ENCODE data around the gene GNPDA1. TPM values are rescaled to one million over a fixed set of nuclear protein-coding genes. Genes with fewer than 3 reads are reported as not detected.

GNPDA1 gene
- total and polyA plus RNA-seq, 2 of the 8 experiments (the other 6 are each of a cell fraction or from before 2014, with no cell fraction given) = 33.0 to 94.3 TPM

GRCh38 chr5:142015781-142016533, 3.1 kb upstream of the GNPDA1 start:
- DNase-seq (ENCODE audit: low read depth in 1 of 2, low spot score in 2 of 2) = no peak
- H2BK5ac ChIP-seq (ENCODE audit: low read depth, low read length) = no peak overlapping the region
- 95% methylated on average over 6 of the region's 6 CpGs; no CpG with 5 or more reads in 1 of the 2 experiments for WGBS, 2 experiments (ENCODE audit: extremely low coverage in 1 of 2, insufficient coverage in 1 of 2, insufficient read length in 1 of 2, insufficient replicate concordance in 2 of 2, low coverage in 1 of 2, low lambda C conversion rate in 2 of 2, missing lambda C conversion rate in 1 of 2)

More at GRCh38 chr5:142015781-142016533, 3.1 kb upstream of the GNPDA1 start:
- Histone ChIP-seq H3K4me1 (replicated peaks in 1 of 4; ENCODE audit: control insufficient read depth in 3 of 4, insufficient read depth in 4 of 4, low read length in 3 of 4) (peaks cover 0 to 2% (median 2%) of the 10 kb centered on the region in 4 experiments; a peak in 4 of 7 replicates), H3K79me1 (ENCODE audit: low read depth, low read length) (no peaks in the 10 kb centered on the region), H3K18ac (ENCODE audit: extremely low read depth, low read length) (no peak overlapping the region), H4K20me1 (replicated peaks in 1 of 2; ENCODE audit: control insufficient read depth in 1 of 2, insufficient read depth in 2 of 2, low read length in 2 of 2) (no peaks in the 10 kb centered on the region), H3K23ac (ENCODE audit: insufficient read length) (no peak overlapping the region), H3K9me3 (ENCODE audit: insufficient read depth in 2 of 2, low read depth in 1 of 2, low read length in 1 of 2) (peaks cover 0 to 3% of the 10 kb centered on the region in 2 experiments; a peak in 1 of 4 replicates), H3K9ac (replicated peaks in 1 of 4; ENCODE audit: extremely low read depth in 1 of 4, low read depth in 3 of 4, low read length in 3 of 4) (no peak overlapping the region), H4K8ac (ENCODE audit: extremely low read depth, insufficient read depth, low read length) (no peak overlapping the region), H4K91ac (replicated peaks; ENCODE audit: insufficient read length, low read length) (no peak overlapping the region), H3K56ac (replicated peaks; ENCODE audit: insufficient read length, low read depth, low read length) (no peak overlapping the region), H3K4me2 (ENCODE audit: insufficient read depth in 1 of 2, low read depth in 2 of 2, low read length in 2 of 2) (no peak overlapping the region), H3K27ac (ENCODE audit: low read depth, low read length) (no peak overlapping the region), H3K4ac (replicated peaks; ENCODE audit: insufficient read length, low read depth, low read length) (no peak overlapping the region), H2BK12ac (ENCODE audit: low read depth, low read length) (no peak overlapping the region), H3K4me3 (ENCODE audit: extremely low read depth in 1 of 4, insufficient read depth in 2 of 4, low read depth in 3 of 4, low read length in 4 of 4) (no peak overlapping the region), H2BK120ac (replicated peaks; ENCODE audit: low read depth, low read length) (no peak overlapping the region), H4K5ac (ENCODE audit: insufficient read length, low read depth, low read length) (no peak overlapping the region), H2AFZ (ENCODE audit: low read length) (no peak overlapping the region), H2BK15ac (ENCODE audit: low read length) (no peak overlapping the region), H2BK20ac (ENCODE audit: low read length) (no peak overlapping the region), H3K36me3 (ENCODE audit: control insufficient read depth in 2 of 4, insufficient read depth in 4 of 4, low read length in 3 of 4) (peaks cover 0 to 7% (median 0%) of the 10 kb centered on the region in 4 experiments; a peak in 1 of 8 replicates), H3K79me2 (ENCODE audit: control insufficient read depth in 1 of 2, insufficient read depth in 2 of 2, low read length in 2 of 2) (no peaks in the 10 kb centered on the region), H3K27me3 (replicated peaks in 1 of 4; ENCODE audit: control insufficient read depth in 3 of 4, extremely low read depth in 1 of 4, insufficient read depth in 3 of 4, low read length in 3 of 4) (peaks cover 0 to 3% (median 0%) of the 10 kb centered on the region in 4 experiments; a peak in 1 of 7 replicates), H2AK5ac (ENCODE audit: low read depth, low read length) (no peak overlapping the region), H3K14ac (ENCODE audit: insufficient read length) (no peak overlapping the region), H3K23me2 (ENCODE audit: low read depth, low read length) (peaks cover 4% of the 10 kb centered on the region; the same call in 1 of the 2 replicates)
- CTCF ChIA-PET (ENCODE audit: partially characterized antibody) = interaction anchor here (0.6 to 11.4 kb wide), 18 partner anchors 9 to 493 kb away, joined by 3 to 112 read pairs (median 4); no protein-coding TSS in a partner anchor
- TF ChIP-seq KDM4A (IDR thresholded peaks at IDR 0.05; ENCODE audit: low read depth, low read length, severe bottlenecking) (no peak), ZNF274 (IDR thresholded peaks at IDR 0.05; ENCODE audit: borderline replicate concordance, extremely low read depth, low read length) (no peak), TCF12 (IDR thresholded peaks at IDR 0.05; ENCODE audit: low read depth, low read length) (no peak), SIX5 (IDR thresholded peaks at IDR 0.05; ENCODE audit: low read depth, low read length) (no peak), CHD1 (IDR thresholded peaks at IDR 0.05; ENCODE audit: low read depth, low read length) (no peak), NRF1 (IDR thresholded peaks at IDR 0.05; ENCODE audit: low read depth, low read length) (no peak), CHD2 (IDR thresholded peaks at IDR 0.05; ENCODE audit: low read length) (no peak), RBBP5 (IDR thresholded peaks at IDR 0.05; ENCODE audit: borderline replicate concordance, low read depth, low read length) (no peak), RXRA (IDR thresholded peaks at IDR 0.05; ENCODE audit: insufficient read depth, low read depth, low read length) (no peak)
- POLR2A ChIA-PET (ENCODE audit: partially characterized antibody) = interaction anchor here (2.5 to 2.8 kb wide), 2 partner anchors 12 to 13 kb away, joined by 6 to 7 read pairs; no protein-coding TSS in a partner anchor
- no peak for FAIRE-seq

Measured in H1 (cell line).